Measurements from ENCODE around the gene OR2A2.
A peak's percentile ranks its signal among the peaks of the same experiment; 100 is the strongest.
"Not testable (repeated sequence)": the region's sequence is repeated elsewhere in the genome, so short reads cannot be mapped to it uniquely, and the experiment has no call there.

OR2A2 gene

DNA sequence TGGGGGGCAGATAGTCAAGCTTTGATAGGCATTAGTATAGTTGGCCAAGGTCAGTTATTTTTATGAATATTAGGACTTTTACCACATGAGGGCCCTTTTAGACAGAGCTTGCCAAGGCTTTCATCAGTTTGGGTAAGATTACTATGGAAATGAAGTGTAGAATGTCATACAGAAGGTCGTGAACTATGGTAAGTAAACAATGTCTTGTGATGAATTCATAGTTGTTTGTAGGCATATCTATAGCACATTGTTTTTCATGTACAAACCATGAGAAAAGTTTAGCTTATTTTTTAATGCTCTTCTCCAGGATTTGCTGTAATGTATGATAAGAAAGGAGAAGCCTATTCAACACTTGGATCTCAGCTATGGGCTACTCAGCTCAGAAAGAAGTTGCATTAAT, 4.3 kb downstream of the OR2A2 start:
- no peak for DNase-seq (ENCODE audit: low spot score)
- H3K4me3 ChIP-seq, result no peak overlapping the region
- H3K27ac ChIP-seq, result no peak overlapping the region
- TF ChIP-seq, protein P1, sequence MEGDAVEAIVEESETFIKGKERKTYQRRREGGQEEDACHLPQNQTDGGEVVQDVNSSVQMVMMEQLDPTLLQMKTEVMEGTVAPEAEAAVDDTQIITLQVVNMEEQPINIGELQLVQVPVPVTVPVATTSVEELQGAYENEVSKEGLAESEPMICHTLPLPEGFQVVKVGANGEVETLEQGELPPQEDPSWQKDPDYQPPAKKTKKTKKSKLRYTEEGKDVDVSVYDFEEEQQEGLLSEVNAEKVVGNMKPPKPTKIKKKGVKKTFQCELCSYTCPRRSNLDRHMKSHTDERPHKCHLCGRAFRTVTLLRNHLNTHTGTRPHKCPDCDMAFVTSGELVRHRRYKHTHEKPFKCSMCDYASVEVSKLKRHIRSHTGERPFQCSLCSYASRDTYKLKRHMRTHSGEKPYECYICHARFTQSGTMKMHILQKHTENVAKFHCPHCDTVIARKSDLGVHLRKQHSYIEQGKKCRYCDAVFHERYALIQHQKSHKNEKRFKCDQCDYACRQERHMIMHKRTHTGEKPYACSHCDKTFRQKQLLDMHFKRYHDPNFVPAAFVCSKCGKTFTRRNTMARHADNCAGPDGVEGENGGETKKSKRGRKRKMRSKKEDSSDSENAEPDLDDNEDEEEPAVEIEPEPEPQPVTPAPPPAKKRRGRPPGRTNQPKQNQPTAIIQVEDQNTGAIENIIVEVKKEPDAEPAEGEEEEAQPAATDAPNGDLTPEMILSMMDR (IDR thresholded peaks at IDR 0.05), result no peak

DNA sequence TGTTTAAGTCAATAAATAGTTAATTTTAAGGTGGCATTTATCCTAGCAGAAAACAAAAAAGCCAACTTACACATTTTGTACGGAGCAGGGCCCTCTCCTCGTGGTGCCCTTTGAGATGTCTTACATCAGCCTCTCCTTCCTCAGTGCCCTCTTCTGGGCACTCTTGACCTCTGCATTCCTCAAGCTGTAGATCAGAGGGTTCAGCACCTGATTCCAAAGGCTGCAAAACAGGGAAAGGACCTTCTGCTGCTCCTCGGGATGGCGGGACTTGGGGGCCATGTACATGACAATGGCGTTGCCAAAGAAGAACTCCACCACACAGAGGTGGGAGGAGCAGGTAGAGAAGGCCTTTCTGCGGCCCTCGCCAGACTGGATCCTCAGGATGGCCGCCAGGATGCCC, 9.0 kb downstream of the OR2A2 start:
- DNase-seq (ENCODE audit: low spot score), result no peak
- TF ChIP-seq, protein P1 (IDR thresholded peaks at IDR 0.05), result no peak

GRCh38 chr7:144122876-144123275, 13.5 kb downstream of the OR2A2 start, which contains the start of gene OR2A14:
OR2A14 (plus strand) TSS chr7:144123176; CDS start chr7:144129113, 5,937 bp downstream.
- Histone ChIP-seq H3K4me3 (no peak within 1 kb of the TSS), H3K27ac (no peak within 1 kb of the TSS)
- no peak for DNase-seq (ENCODE audit: low spot score)
- TF ChIP-seq, protein P1 (IDR thresholded peaks at IDR 0.05), result no peak

More for the DNA sequence above, 9.0 kb downstream of the OR2A2 start:
- no peak overlapping the region for H3K27ac ChIP-seq
- no peak overlapping the region for H3K4me3 ChIP-seq

DNA sequence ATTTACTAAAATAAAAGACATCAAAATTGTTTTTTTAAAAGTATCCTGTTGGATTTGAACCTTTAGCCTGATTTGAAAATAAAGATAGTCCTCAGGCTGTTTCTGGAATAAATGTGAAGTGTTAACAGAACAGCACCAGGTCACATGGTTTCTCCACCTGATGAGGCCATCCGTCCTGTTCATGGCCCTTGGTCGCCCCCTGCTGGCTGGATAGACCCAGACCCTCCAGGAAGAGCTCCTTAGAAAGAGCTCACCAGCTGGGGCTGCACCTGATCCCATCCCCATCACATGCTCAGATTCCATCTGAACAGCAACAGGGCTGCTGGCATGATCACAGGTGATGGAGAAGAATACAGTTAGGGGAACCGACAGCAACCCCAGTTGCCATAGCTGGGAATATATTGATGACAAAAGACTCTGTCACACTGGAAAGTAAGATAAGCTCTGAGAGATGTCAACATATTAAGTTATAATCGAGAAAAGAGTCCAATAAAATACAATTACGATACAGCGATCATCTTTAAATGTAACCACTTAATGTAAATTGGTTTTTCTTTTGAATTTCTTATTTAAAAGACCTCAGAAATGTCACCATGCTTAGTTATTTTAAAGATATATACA, 18.4 kb downstream of the OR2A2 start:
- Histone ChIP-seq H3K27ac (no peak overlapping the region), H3K4me3 (no peak overlapping the region)
- TF ChIP-seq, protein P1 (IDR thresholded peaks at IDR 0.05), result peak; percentile 55
- DNase-seq (ENCODE audit: low spot score), result no peak

- not testable (repeated sequence) for DNase-seq (ENCODE audit: low spot score); H3K4me3 ChIP-seq; H3K27ac ChIP-seq
Observed at GRCh38 chr7:144129601-144130000, 20.2 kb downstream of the OR2A2 start.

- Histone ChIP-seq H3K27ac (no peak overlapping the region), H3K4me3 (no peak overlapping the region)
- DNase-seq (ENCODE audit: low spot score), result no peak
- TF ChIP-seq, protein P1 (IDR thresholded peaks at IDR 0.05), result no peak
Observed at GRCh38 chr7:144130730-144131129, 21.3 kb downstream of the OR2A2 start.

DNA sequence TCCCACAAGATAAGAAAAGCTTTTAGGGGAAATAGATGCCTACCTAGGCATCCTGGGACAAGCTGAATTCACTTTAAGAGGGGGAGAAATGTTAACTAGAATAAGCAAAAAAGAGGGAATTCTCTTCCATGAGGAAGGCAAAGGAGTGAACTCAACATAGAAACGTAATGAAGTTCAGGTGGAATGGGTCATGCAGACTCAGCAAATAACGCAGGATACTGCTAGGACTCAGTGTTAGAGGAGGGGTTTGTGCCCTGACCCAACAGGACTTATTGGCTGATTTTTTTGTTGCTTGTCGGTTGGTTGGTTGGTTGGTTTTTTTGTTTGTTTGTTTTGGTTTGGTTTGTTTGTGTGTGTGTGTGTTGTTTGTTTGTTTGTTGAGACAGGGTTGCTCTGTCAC, 22.9 kb downstream of the OR2A2 start:
- Histone ChIP-seq H3K4me3 (no peak overlapping the region), H3K27ac (no peak overlapping the region)
- TF ChIP-seq, protein P1 (IDR thresholded peaks at IDR 0.05), result no peak
- no peak for DNase-seq (ENCODE audit: low spot score)

Data from coronary artery (tissue), 2 donors.